ENCODE measurements around the gene MAP10. TPM values are rescaled to one million over a fixed set of nuclear protein-coding genes. Genes with fewer than 3 reads are reported as not detected.

Gene MAP10
- total RNA-seq, 2 donors from 2014 or later, result 2.4 to 2.5 TPM

GRCh38 chr1:232806186-232806510 is 932 bp downstream of the MAP10 start:
- H3K9ac ChIP-seq (ENCODE audit: low read depth in 2 of 2, low read length in 2 of 2), result peak overlapping the region; percentile 22 to 67
- no peaks in the 10 kb centered on the region for H3K4me1 ChIP-seq
- peak overlapping the region; percentile 71 for H3K4me3 ChIP-seq
- no peaks in the 10 kb centered on the region for H3K27me3 ChIP-seq
- H3K27ac ChIP-seq, result no peak overlapping the region
- intact Hi-C loops (cut with DNase I), result no loop called here
- no peak for TF ChIP-seq CTCF (IDR thresholded peaks at IDR 0.05)
- no peaks in the 10 kb centered on the region for H3K9me3 ChIP-seq
- H3K36me3 ChIP-seq, result no peaks in the 10 kb centered on the region
- DNase-seq, result no peak

DNA sequence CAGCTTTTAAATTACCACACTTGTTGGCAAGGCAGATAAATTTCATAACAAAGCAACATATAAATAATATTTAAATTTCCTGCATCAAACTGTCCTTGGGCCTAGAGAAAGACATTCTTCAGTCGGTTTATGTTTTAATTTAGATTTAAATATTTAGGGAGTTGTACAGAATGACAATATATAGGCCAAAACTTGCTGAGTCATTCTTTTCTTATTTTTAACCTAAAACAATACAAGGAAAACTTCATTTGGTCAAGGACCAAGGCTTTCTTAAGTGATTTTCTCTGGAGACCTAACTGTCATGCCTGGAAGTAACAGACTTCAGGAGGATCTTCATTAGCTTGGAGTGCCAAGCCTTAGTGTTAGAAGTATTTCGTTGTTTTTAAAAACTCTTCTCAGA is 5.6 kb downstream of the MAP10 start:
- no peak for DNase-seq
- Histone ChIP-seq H3K4me1 (no peaks in the 10 kb centered on the region), H3K9me3 (no peaks in the 10 kb centered on the region), H3K36me3 (no peaks in the 10 kb centered on the region), H3K27me3 (no peaks in the 10 kb centered on the region), H3K4me3 (no peak overlapping the region), H3K27ac (no peak overlapping the region), H3K9ac (ENCODE audit: low read depth in 2 of 2, low read length in 2 of 2) (no peak overlapping the region)
- no peak for TF ChIP-seq CTCF (IDR thresholded peaks at IDR 0.05)
- intact Hi-C loops (cut with DNase I), result no loop called here

DNA sequence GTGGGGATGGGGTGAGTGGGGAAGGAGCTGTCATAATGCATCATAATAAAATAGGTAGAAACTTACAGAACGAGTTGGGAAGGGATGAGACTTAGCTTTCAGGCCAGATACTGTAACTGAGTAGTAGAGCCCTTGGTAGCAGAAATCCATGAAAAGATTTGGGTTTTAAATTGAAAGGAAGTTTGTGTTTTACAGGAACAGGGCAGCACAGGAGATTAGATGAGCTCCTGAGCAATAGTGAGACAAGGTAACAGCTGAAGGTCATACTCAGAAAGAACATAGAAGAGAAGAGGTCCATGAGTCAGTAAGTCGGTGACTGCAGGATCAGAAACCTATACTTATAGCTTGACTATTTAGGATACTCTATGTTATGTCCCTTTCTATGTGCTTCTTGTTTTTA is 7.3 kb downstream of the MAP10 start:
- H3K9ac ChIP-seq (ENCODE audit: low read depth in 2 of 2, low read length in 2 of 2), result no peak overlapping the region
- no peak overlapping the region for H3K4me3 ChIP-seq
- H3K27me3 ChIP-seq, result no peaks in the 10 kb centered on the region
- no peak for DNase-seq
- no peaks in the 10 kb centered on the region for H3K9me3 ChIP-seq
- H3K4me1 ChIP-seq, result no peaks in the 10 kb centered on the region
- intact Hi-C loops (cut with DNase I), result no loop called here
- H3K36me3 ChIP-seq, result no peaks in the 10 kb centered on the region
- no peak for TF ChIP-seq CTCF (IDR thresholded peaks at IDR 0.05)
- no peak overlapping the region for H3K27ac ChIP-seq

GRCh38 chr1:232813097-232813496 is 7.9 kb downstream of the MAP10 start:
- no peak overlapping the region for H3K27ac ChIP-seq
- no peaks in the 10 kb centered on the region for H3K27me3 ChIP-seq
- no peaks in the 10 kb centered on the region for H3K9me3 ChIP-seq
- H3K9ac ChIP-seq (ENCODE audit: low read depth in 2 of 2, low read length in 2 of 2), result no peak overlapping the region
- no peak for TF ChIP-seq CTCF (IDR thresholded peaks at IDR 0.05)
- no peaks in the 10 kb centered on the region for H3K4me1 ChIP-seq
- DNase-seq, result no peak
- intact Hi-C loops (cut with DNase I), result no loop called here
- no peaks in the 10 kb centered on the region for H3K36me3 ChIP-seq
- no peak overlapping the region for H3K4me3 ChIP-seq

DNA sequence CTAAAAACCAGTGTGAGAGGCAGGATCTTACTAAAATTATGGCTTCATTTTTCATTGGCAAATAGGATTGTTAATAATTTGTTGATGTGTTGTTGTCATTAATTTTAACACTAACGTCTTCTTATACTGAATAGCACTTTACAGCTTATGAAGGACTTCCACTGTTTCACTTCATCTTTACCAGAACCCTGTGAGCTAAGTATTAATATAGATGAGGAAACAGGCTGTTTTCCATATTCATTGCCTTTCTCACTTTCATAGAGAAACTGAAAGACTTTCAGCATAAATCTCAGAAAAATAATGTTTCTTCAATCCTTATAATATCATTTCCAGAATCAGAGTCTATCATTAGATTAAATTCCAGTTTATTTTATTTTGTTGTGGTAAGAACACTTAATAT is 8.5 kb downstream of the MAP10 start:
- H3K27ac ChIP-seq, result no peak overlapping the region
- no peaks in the 10 kb centered on the region for H3K27me3 ChIP-seq
- DNase-seq, result no peak
- intact Hi-C loops (cut with DNase I), result no loop called here
- TF ChIP-seq CTCF (IDR thresholded peaks at IDR 0.05), result no peak
- no peaks in the 10 kb centered on the region for H3K36me3 ChIP-seq
- H3K4me3 ChIP-seq, result no peak overlapping the region
- no peaks in the 10 kb centered on the region for H3K9me3 ChIP-seq
- no peaks in the 10 kb centered on the region for H3K4me1 ChIP-seq
- no peak overlapping the region for H3K9ac ChIP-seq (ENCODE audit: low read depth in 2 of 2, low read length in 2 of 2)

GRCh38 chr1:232816324-232816723 is 11.1 kb downstream of the MAP10 start:
- no peak overlapping the region for H3K4me3 ChIP-seq
- H3K36me3 ChIP-seq, result no peaks in the 10 kb centered on the region
- intact Hi-C loops (cut with DNase I), result no loop called here
- TF ChIP-seq CTCF (IDR thresholded peaks at IDR 0.05), result no peak
- H3K4me1 ChIP-seq, result no peaks in the 10 kb centered on the region
- H3K9ac ChIP-seq (ENCODE audit: low read depth in 2 of 2, low read length in 2 of 2), result no peak overlapping the region
- H3K27ac ChIP-seq, result no peak overlapping the region
- H3K9me3 ChIP-seq, result no peaks in the 10 kb centered on the region
- DNase-seq, result no peak
- H3K27me3 ChIP-seq, result no peaks in the 10 kb centered on the region
